ENCODE results near the gene RANGAP1. TPM values are rescaled to one million over a fixed set of nuclear protein-coding genes. Genes with fewer than 3 reads are reported as not detected.

The RANGAP1 gene
- total and polyA plus RNA-seq, 2 of the 13 experiments (the other 11 are each of a cell fraction or from before 2014, with no cell fraction given): 51.8 to 83.9 TPM

DNA sequence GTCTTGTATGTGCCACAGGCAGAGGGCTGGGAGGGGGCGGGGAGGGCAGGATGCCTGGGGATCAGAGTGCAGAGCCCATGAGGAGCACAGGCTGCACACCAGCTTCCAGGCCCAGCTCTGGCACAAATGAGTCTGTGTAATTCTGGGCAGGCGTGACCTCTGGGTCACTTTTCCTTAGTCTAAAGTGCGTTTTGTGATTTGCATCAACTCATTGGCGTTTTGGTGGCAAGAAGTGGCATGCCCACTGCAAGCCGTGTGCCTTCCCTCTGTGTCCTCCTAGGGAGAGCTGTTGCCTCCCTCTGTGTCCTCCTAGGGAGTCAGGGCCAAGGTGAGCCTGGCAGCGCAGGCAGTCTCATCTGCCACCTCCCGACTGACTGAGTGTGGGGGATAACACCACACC is 62.5 kb downstream of the RANGAP1 start (continued):
- TF ChIP-seq HMGXB3 (CRISPR knock-in tag; IDR thresholded peaks at IDR 0.05; ENCODE audit: borderline replicate concordance) (no peak), SNRNP70 (IDR thresholded peaks at IDR 0.05; ENCODE audit: low read depth, low read length) (no peak), MTA1 (CRISPR knock-in tag; IDR thresholded peaks at IDR 0.05; ENCODE audit: borderline replicate concordance) (0 out of 2 replicates have a peak, but pooled peaks have one; percentile 30), JARID2 (CRISPR knock-in tag; IDR thresholded peaks at IDR 0.05; ENCODE audit: insufficient replicate concordance) (no peak), ZNF768 (CRISPR knock-in tag; IDR thresholded peaks at IDR 0.05) (no peak), ZNF710 (CRISPR knock-in tag; IDR thresholded peaks at IDR 0.05; ENCODE audit: borderline replicate concordance) (no peak), MYC (CRISPR knock-in tag; IDR thresholded peaks at IDR 0.05; ENCODE audit: borderline replicate concordance) (peak; percentile 32; the same call in 1 of the 2 replicates), PATZ1 (CRISPR knock-in tag; IDR thresholded peaks at IDR 0.05) (peak; percentile 39; the same call in 1 of the 2 replicates), FLYWCH1 (CRISPR knock-in tag; IDR thresholded peaks at IDR 0.05) (no peak), JUN (CRISPR knock-in tag; IDR thresholded peaks at IDR 0.05) (no peak), ZKSCAN1 (IDR thresholded peaks at IDR 0.05; ENCODE audit: low read length) (no peak), ZFY (CRISPR knock-in tag; IDR thresholded peaks at IDR 0.05) (peak; percentile 50; the same call in 1 of the 2 replicates), ZFP41 (CRISPR knock-in tag; IDR thresholded peaks at IDR 0.05; ENCODE audit: borderline replicate concordance) (no peak)
- TF ChIP-seq, protein P1, sequence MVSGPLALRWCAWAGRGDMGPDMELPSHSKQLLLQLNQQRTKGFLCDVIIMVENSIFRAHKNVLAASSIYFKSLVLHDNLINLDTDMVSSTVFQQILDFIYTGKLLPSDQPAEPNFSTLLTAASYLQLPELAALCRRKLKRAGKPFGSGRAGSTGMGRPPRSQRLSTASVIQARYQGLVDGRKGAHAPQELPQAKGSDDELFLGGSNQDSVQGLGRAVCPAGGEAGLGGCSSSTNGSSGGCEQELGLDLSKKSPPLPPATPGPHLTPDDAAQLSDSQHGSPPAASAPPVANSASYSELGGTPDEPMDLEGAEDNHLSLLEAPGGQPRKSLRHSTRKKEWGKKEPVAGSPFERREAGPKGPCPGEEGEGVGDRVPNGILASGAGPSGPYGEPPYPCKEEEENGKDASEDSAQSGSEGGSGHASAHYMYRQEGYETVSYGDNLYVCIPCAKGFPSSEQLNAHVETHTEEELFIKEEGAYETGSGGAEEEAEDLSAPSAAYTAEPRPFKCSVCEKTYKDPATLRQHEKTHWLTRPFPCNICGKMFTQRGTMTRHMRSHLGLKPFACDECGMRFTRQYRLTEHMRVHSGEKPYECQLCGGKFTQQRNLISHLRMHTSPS (CRISPR knock-in tag; IDR thresholded peaks at IDR 0.05; ENCODE audit: low read depth): peak; percentile 95
- TF ChIP-seq, protein P2, sequence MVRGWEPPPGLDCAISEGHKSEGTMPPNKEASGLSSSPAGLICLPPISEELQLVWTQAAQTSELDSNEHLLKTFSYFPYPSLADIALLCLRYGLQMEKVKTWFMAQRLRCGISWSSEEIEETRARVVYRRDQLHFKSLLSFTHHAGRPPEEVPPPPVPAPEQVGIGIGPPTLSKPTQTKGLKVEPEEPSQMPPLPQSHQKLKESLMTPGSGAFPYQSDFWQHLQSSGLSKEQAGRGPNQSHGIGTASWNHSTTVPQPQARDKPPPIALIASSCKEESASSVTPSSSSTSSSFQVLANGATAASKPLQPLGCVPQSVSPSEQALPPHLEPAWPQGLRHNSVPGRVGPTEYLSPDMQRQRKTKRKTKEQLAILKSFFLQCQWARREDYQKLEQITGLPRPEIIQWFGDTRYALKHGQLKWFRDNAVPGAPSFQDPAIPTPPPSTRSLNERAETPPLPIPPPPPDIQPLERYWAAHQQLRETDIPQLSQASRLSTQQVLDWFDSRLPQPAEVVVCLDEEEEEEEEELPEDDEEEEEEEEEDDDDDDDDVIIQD (CRISPR knock-in tag; IDR thresholded peaks at IDR 0.05; ENCODE audit: low read depth): no peak
- TF ChIP-seq, protein P3, sequence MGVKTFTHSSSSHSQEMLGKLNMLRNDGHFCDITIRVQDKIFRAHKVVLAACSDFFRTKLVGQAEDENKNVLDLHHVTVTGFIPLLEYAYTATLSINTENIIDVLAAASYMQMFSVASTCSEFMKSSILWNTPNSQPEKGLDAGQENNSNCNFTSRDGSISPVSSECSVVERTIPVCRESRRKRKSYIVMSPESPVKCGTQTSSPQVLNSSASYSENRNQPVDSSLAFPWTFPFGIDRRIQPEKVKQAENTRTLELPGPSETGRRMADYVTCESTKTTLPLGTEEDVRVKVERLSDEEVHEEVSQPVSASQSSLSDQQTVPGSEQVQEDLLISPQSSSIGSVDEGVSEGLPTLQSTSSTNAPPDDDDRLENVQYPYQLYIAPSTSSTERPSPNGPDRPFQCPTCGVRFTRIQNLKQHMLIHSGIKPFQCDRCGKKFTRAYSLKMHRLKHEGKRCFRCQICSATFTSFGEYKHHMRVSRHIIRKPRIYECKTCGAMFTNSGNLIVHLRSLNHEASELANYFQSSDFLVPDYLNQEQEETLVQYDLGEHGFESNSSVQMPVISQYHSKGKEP (CRISPR knock-in tag; IDR thresholded peaks at IDR 0.05): no peak
